ENCODE measurements around the gene ATF7.

ATF7 gene

GRCh38 chr12:53539526-53539925 is 86.7 kb downstream of the ATF7 start:
- TF ChIP-seq, protein P1, sequence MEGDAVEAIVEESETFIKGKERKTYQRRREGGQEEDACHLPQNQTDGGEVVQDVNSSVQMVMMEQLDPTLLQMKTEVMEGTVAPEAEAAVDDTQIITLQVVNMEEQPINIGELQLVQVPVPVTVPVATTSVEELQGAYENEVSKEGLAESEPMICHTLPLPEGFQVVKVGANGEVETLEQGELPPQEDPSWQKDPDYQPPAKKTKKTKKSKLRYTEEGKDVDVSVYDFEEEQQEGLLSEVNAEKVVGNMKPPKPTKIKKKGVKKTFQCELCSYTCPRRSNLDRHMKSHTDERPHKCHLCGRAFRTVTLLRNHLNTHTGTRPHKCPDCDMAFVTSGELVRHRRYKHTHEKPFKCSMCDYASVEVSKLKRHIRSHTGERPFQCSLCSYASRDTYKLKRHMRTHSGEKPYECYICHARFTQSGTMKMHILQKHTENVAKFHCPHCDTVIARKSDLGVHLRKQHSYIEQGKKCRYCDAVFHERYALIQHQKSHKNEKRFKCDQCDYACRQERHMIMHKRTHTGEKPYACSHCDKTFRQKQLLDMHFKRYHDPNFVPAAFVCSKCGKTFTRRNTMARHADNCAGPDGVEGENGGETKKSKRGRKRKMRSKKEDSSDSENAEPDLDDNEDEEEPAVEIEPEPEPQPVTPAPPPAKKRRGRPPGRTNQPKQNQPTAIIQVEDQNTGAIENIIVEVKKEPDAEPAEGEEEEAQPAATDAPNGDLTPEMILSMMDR (IDR thresholded peaks at IDR 0.05; ENCODE audit: insufficient read depth, low read length, missing control alignments), result no peak
- POLR2A ChIA-PET, result interaction anchor here (0.6 kb wide), 1 partner anchor 33 kb away, joined by 6 read pairs; no protein-coding TSS in a partner anchor
- CTCF ChIA-PET, result interaction anchor here (0.6 to 9.0 kb wide), 5 partner anchors 10 to 205 kb away, joined by 3 to 207 read pairs (median 3); partner anchors contain the start of gene ATP5MC2
- no peak for DNase-seq (ENCODE audit: low read depth, low spot score)
- H3K4me3 ChIP-seq (ENCODE audit: low read depth, low read length), result no peak overlapping the region

DNA sequence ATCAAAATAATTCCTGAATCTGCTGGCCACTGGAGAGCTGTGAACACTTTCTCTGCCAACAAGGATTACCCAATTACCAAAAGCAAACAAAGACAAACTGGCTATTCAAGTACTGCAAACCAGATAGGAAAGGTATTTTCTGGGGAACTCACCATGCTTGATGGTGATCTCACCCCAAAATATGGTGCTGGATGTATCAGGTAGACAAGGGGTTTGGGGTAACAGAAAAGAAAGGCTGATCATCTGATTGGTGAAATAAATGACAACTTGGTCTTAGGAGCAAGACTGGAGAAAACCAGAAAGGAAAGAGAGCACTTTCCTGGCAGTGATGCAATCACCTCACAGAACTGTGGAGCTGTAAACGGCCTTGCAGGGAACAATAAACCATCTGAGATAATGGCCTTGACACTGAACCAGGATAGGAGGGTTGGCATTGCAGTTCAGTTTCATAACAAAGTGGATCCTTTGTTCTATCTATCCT is 87.9 kb downstream of the ATF7 start:
- POLR2A ChIA-PET, result interaction anchor here (0.9 kb wide), 1 partner anchor 138 kb away, joined by 3 read pairs; the partner anchor contains the start of gene ATP5MC2
- CTCF ChIA-PET, result interaction anchor here (0.9 to 9.0 kb wide), 6 partner anchors 13 to 219 kb away, joined by 3 to 207 read pairs (median 4); partner anchors contain the start of gene ATP5MC2
- DNase-seq (ENCODE audit: low read depth, low spot score), result peak; percentile 21

GRCh38 chr12:53536962-53537361 is 89.2 kb downstream of the ATF7 start:
- TF ChIP-seq, protein P1 (IDR thresholded peaks at IDR 0.05; ENCODE audit: insufficient read depth, low read length, missing control alignments), result no peak
- POLR2A ChIA-PET, result no interaction called here
- CTCF ChIA-PET, result no interaction called here
- no peak overlapping the region for H3K4me3 ChIP-seq (ENCODE audit: low read depth, low read length)
- DNase-seq (ENCODE audit: low read depth, low spot score), result no peak

More for the DNA sequence above, 87.9 kb downstream of the ATF7 start:
- H3K4me3 ChIP-seq (ENCODE audit: low read depth, low read length), result no peak overlapping the region
- TF ChIP-seq, protein P1 (IDR thresholded peaks at IDR 0.05; ENCODE audit: insufficient read depth, low read length, missing control alignments), result no peak

DNA sequence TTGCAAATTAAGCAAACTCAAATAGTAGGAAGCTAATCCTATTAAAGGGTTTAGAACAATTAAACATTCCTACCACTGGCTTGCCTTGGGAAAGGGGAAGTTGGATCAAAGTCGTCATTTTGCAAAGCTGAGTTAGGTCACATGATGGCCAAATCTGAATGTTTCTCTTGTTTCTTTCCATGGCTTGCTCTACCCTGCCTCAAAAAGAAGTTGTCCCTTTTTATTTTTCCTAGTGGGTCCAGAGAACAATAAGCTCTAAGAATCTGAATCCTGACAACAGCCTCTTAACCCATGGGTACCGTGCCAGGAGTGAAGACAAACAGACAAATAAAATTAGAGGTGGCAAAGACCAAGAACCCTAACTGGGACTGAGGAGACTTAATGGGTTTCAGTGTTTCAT is 92.7 kb downstream of the ATF7 start:
- CTCF ChIA-PET, result interaction anchor here (1.0 to 6.6 kb wide), 6 partner anchors 11 to 212 kb away, joined by 3 to 44 read pairs (median 3); no protein-coding TSS in a partner anchor
- TF ChIP-seq, protein P1 (IDR thresholded peaks at IDR 0.05; ENCODE audit: insufficient read depth, low read length, missing control alignments), result no peak
- no peak overlapping the region for H3K4me3 ChIP-seq (ENCODE audit: low read depth, low read length)

GRCh38 chr12:53532524-53533445 is 93.4 kb downstream of the ATF7 start:
- TF ChIP-seq, protein P1 (IDR thresholded peaks at IDR 0.05; ENCODE audit: insufficient read depth, low read length, missing control alignments), result no peak
- ChIA-PET POLR2A (interaction anchor here (1.5 kb wide), 1 partner anchor 91 kb away, joined by 3 read pairs; no protein-coding TSS in a partner anchor), CTCF (interaction anchor here (1.0 to 6.6 kb wide), 9 partner anchors 8 to 214 kb away, joined by 3 to 44 read pairs (median 3); partner anchors contain the start of gene ATP5MC2)
- H3K4me3 ChIP-seq (ENCODE audit: low read depth, low read length), result no peak overlapping the region
- DNase-seq (ENCODE audit: low read depth, low spot score), result no peak

More for the DNA sequence above, 92.7 kb downstream of the ATF7 start:
- POLR2A ChIA-PET, result no interaction called here
- no peak for DNase-seq (ENCODE audit: low read depth, low spot score)

Measured in AG04449 (cell line).